Skeletal muscle satellite cell (primary cell): ENCODE data around the gene SPAG16.

Experiments used
- H3K27me3 ChIP-seq: 2 replicates; pipeline ENCODE4 v1.7.0; 2013; ENCODE audit warnings: low read length; ENCODE audit not compliant: control insufficient read depth, insufficient read depth
- H3K36me3 ChIP-seq: 2 replicates; pipeline ENCODE4 v1.7.0; 2013; ENCODE audit warnings: mild to moderate bottlenecking, control low read depth, low read length; ENCODE audit not compliant: insufficient read depth
- H3K4me1 ChIP-seq: 2 replicates; pipeline ENCODE4 v1.7.0; 2013; ENCODE audit warnings: low read length; ENCODE audit not compliant: control insufficient read depth, insufficient read depth
- H3K4me2 ChIP-seq: 2 replicates; pipeline ENCODE4 v1.7.0; 2013; ENCODE audit warnings: mild to moderate bottlenecking, low read length
- H3K4me3 ChIP-seq: 2 replicates; pipeline ENCODE4 v1.7.0; 2013; ENCODE audit warnings: low read length
- H3K9ac ChIP-seq: 2 replicates; pipeline ENCODE4 v1.7.0; 2013; ENCODE audit warnings: mild to moderate bottlenecking, low read depth, low read length, moderate library complexity
- H3K9me3 ChIP-seq: replicated peaks from 2 replicates; pipeline ENCODE4 v1.7.0; 2013; ENCODE audit warnings: mild to moderate bottlenecking, control low read depth, low read length

The SPAG16 gene

DNA sequence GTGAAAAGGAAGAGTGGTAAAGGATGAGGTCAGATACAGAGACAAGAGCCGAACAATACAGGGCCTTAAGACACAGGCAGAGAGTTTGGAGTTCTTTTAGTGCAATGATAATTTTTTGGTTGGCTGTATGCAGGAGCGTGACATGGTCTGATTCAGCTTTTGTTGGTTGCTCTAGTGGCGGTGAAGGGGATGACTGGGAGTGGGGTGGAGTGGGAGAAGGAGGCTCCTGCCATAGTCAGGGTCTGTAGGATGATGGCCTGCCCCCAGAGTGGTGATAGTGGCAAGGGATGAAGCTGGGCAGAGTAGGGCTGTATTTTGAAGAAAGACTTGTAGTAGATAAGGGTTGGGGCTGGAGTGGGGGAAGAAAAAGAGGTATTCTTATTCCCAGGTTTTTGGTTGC, 820.0 kb downstream of the SPAG16 start:
- no peaks in the 10 kb centered on the region for H3K27me3 ChIP-seq
- H3K4me1 ChIP-seq, result peaks cover 3% of the 10 kb centered on the region
- H3K4me2 ChIP-seq, result no peak overlapping the region
- H3K36me3 ChIP-seq, result no peaks in the 10 kb centered on the region
- H3K9ac ChIP-seq, result no peak overlapping the region
- H3K9me3 ChIP-seq, result no peaks in the 10 kb centered on the region
- H3K4me3 ChIP-seq, result no peak overlapping the region

DNA sequence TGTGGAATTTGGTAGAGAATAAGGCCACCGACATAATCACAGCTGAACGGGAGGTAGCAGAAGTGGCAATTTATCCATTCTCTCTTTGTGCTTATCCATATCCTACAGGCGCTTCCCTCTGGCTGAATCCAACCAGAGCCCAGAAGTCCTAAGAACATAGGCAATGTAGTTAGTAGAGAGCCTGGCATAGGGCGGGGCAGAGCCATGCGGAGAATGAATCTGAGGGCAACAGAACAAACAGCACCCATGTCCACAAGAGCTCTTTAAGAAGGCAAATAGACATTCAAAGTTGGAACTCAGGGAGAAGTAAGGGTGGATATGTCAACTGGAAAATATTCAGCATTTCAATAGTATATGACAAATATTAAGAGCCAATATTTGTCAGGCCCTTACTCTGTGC, 820.7 kb downstream of the SPAG16 start:
- H3K27me3 ChIP-seq, result no peaks in the 10 kb centered on the region
- no peaks in the 10 kb centered on the region for H3K9me3 ChIP-seq
- no peak overlapping the region for H3K9ac ChIP-seq
- no peak overlapping the region for H3K4me3 ChIP-seq
- no peak overlapping the region for H3K4me2 ChIP-seq
- H3K4me1 ChIP-seq, result peaks cover 3% of the 10 kb centered on the region
- no peaks in the 10 kb centered on the region for H3K36me3 ChIP-seq

- no peak overlapping the region for H3K9ac ChIP-seq
Observed at GRCh38 chr2:214107726-214108125, 823.5 kb downstream of the SPAG16 start.

GRCh38 chr2:214108598-214108997, 824.3 kb downstream of the SPAG16 start:
- no peak overlapping the region for H3K9ac ChIP-seq
- no peaks in the 10 kb centered on the region for H3K4me1 ChIP-seq
- no peak overlapping the region for H3K4me2 ChIP-seq
- H3K9me3 ChIP-seq, result no peaks in the 10 kb centered on the region
- no peaks in the 10 kb centered on the region for H3K27me3 ChIP-seq
- no peaks in the 10 kb centered on the region for H3K36me3 ChIP-seq
- no peak overlapping the region for H3K4me3 ChIP-seq

More at GRCh38 chr2:214107726-214108125, 823.5 kb downstream of the SPAG16 start:
- Histone ChIP-seq H3K27me3 (no peaks in the 10 kb centered on the region), H3K9me3 (no peaks in the 10 kb centered on the region), H3K4me2 (no peak overlapping the region), H3K4me3 (no peak overlapping the region), H3K36me3 (no peaks in the 10 kb centered on the region), H3K4me1 (peaks cover 3% of the 10 kb centered on the region)

GRCh38 chr2:214117054-214117453, 832.8 kb downstream of the SPAG16 start:
- Histone ChIP-seq H3K9ac (no peak overlapping the region), H3K27me3 (no peaks in the 10 kb centered on the region), H3K4me2 (no peak overlapping the region), H3K9me3 (peaks cover 5% of the 10 kb centered on the region), H3K4me3 (no peak overlapping the region), H3K4me1 (no peaks in the 10 kb centered on the region), H3K36me3 (no peaks in the 10 kb centered on the region)

DNA sequence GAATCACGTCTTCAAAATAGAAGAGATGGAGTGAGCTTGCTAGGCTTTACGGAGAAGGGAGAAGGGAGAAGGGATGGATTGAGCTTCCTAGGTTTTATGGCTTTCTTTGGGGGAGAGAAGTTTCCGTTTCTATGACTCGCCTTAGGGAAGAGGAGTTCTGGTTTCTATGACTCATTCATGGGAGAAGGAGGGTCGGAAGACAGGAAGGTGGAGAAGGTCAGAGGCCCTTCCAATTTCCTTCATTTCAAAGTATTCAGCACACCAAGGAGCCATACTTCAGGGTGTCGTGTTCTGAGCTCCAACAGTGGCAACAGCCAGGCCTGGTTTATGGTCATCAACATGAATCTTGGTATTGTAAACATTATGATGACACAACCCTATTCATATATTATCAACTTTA, 841.9 kb downstream of the SPAG16 start:
- no peaks in the 10 kb centered on the region for H3K27me3 ChIP-seq
- H3K4me3 ChIP-seq, result no peak overlapping the region
- H3K9me3 ChIP-seq, result no peaks in the 10 kb centered on the region
- no peak overlapping the region for H3K4me2 ChIP-seq
- peaks cover 23% of the 10 kb centered on the region for H3K4me1 ChIP-seq
- H3K36me3 ChIP-seq, result no peaks in the 10 kb centered on the region
- no peak overlapping the region for H3K9ac ChIP-seq

- Histone ChIP-seq H3K36me3 (no peaks in the 10 kb centered on the region), H3K27me3 (no peaks in the 10 kb centered on the region), H3K4me2 (no peak overlapping the region), H3K9ac (no peak overlapping the region), H3K4me1 (peaks cover 23% of the 10 kb centered on the region), H3K9me3 (no peaks in the 10 kb centered on the region), H3K4me3 (no peak overlapping the region)
Observed at GRCh38 chr2:214127170-214127569, 842.9 kb downstream of the SPAG16 start.

GRCh38 chr2:214127571-214127970, 843.3 kb downstream of the SPAG16 start:
- Histone ChIP-seq H3K36me3 (no peaks in the 10 kb centered on the region), H3K9ac (no peak overlapping the region), H3K4me2 (no peak overlapping the region), H3K4me1 (peaks cover 23% of the 10 kb centered on the region), H3K9me3 (no peaks in the 10 kb centered on the region), H3K4me3 (no peak overlapping the region), H3K27me3 (no peaks in the 10 kb centered on the region)

- H3K9ac ChIP-seq, result no peak overlapping the region
- no peaks in the 10 kb centered on the region for H3K36me3 ChIP-seq
- H3K4me1 ChIP-seq, result peaks cover 23% of the 10 kb centered on the region
- no peak overlapping the region for H3K4me2 ChIP-seq
- H3K27me3 ChIP-seq, result no peaks in the 10 kb centered on the region
- no peak overlapping the region for H3K4me3 ChIP-seq
- H3K9me3 ChIP-seq, result no peaks in the 10 kb centered on the region
Observed at GRCh38 chr2:214128040-214128439, 843.8 kb downstream of the SPAG16 start.

DNA sequence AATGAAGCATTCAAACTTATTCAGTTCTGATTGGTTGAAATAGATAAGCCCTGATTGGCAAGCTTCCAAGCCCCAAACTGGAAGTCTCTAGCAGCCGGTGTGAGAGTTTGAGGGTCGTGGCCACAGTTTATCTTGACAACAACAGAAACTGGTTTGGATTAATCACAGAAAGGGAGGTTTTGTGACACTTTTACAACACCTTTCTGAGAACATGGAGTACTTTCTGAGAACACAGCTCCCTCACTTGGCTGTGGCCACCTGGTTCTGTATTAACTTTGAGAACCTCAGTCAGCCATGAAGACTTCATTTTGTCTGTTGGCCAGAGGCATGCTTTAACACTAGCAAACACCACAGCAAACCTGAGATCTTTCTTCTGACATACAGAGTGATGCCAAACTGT, 845.9 kb downstream of the SPAG16 start:
- Histone ChIP-seq H3K36me3 (no peaks in the 10 kb centered on the region), H3K9me3 (no peaks in the 10 kb centered on the region), H3K4me1 (peaks cover 23% of the 10 kb centered on the region), H3K4me3 (no peak overlapping the region), H3K9ac (no peak overlapping the region), H3K4me2 (no peak overlapping the region), H3K27me3 (no peaks in the 10 kb centered on the region)

GRCh38 chr2:214135966-214136365, 851.7 kb downstream of the SPAG16 start:
- H3K9ac ChIP-seq, result no peak overlapping the region
- H3K4me3 ChIP-seq, result no peak overlapping the region
- H3K4me2 ChIP-seq, result no peak overlapping the region
- H3K36me3 ChIP-seq, result no peaks in the 10 kb centered on the region
- H3K4me1 ChIP-seq, result no peaks in the 10 kb centered on the region
- no peaks in the 10 kb centered on the region for H3K27me3 ChIP-seq
- no peaks in the 10 kb centered on the region for H3K9me3 ChIP-seq

- Histone ChIP-seq H3K4me1 (no peaks in the 10 kb centered on the region), H3K4me2 (no peak overlapping the region), H3K9me3 (no peaks in the 10 kb centered on the region), H3K36me3 (no peaks in the 10 kb centered on the region), H3K27me3 (no peaks in the 10 kb centered on the region), H3K9ac (no peak overlapping the region), H3K4me3 (no peak overlapping the region)
Observed at GRCh38 chr2:214138779-214139178, 854.5 kb downstream of the SPAG16 start.
